Fibroblast of mammary gland (primary cell): ENCODE data around the gene KCNJ9.

Source experiments
- DNase-seq: peaks from one replicate; pipeline ENCODE4 v3.0.0-alpha.2; 2010; ENCODE audit warnings: low read depth
- H3K4me3 ChIP-seq: 2 replicates; pipeline ENCODE4 v1.5.1; 2011; ENCODE audit warnings: low read depth, mild to moderate bottlenecking, low read length, moderate library complexity; ENCODE audit not compliant: control insufficient read depth
- CTCF ChIP-seq: conservative IDR thresholded peaks from 2 replicates; pipeline ENCODE4 v1.5.1; 2011; ENCODE audit warnings: low read depth, low read length, inconsistent platforms; ENCODE audit not compliant: control insufficient read depth, insufficient read depth

Gene KCNJ9

GRCh38 chr1:160139840-160140239 is 58.5 kb downstream of the KCNJ9 start:
- no peak for TF ChIP-seq CTCF
- no peak overlapping the region for H3K4me3 ChIP-seq
- DNase-seq = no peak
